ENCODE data around the gene MVB12B. TPM values are rescaled to one million over a fixed set of nuclear protein-coding genes. Genes with fewer than 3 reads are reported as not detected.

MVB12B gene
- total and polyA plus RNA-seq, 2 donors (not counting 1 experiment from before 2014, with no cell fraction given) = 2.5 to 2.6 TPM

DNA sequence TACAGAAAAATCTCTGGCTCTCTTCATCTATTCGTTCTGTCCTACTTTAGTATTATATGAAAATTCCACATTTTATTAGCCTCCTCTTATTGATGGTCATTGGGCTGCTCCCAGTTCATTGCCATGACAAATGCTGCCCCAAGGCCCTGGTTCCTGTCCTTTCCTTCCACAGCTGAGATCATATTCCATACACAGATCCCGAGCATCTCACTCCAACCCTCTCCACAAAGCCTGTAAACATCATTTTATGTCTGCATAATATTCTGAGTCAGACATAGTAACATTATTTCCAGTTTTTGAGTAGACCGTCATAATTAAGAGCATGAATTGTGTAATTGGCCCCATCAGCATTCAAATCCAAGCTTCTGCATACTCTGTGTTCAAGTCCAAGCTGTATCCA lies 86.3 kb downstream of the MVB12B start:
- no peak overlapping the region for H2AFZ ChIP-seq (ENCODE audit: low read length)
- H3K27ac ChIP-seq (ENCODE audit: insufficient read depth, low read length) = no peak overlapping the region
- H3K27me3 ChIP-seq (ENCODE audit: control insufficient read depth, insufficient read depth, low read length) = no peaks in the 10 kb centered on the region
- no peaks in the 10 kb centered on the region for H3K36me3 ChIP-seq (ENCODE audit: control insufficient read depth, insufficient read depth, low read length)
- no peaks in the 10 kb centered on the region for H4K20me1 ChIP-seq (ENCODE audit: control insufficient read depth, extremely low read depth, insufficient read depth, low read length)
- H3K4me1 ChIP-seq (ENCODE audit: control insufficient read depth, extremely low read depth, insufficient read depth, low read length) = no peaks in the 10 kb centered on the region
- DNase-seq (ENCODE audit: low read depth in 2 of 2) = no peak
- no peaks in the 10 kb centered on the region for H3K79me2 ChIP-seq (ENCODE audit: control insufficient read depth, insufficient read depth, low read length)
- no peaks in the 10 kb centered on the region for H3K9me3 ChIP-seq (ENCODE audit: control insufficient read depth, insufficient read depth, low read depth, low read length)
- TF ChIP-seq, protein P1, sequence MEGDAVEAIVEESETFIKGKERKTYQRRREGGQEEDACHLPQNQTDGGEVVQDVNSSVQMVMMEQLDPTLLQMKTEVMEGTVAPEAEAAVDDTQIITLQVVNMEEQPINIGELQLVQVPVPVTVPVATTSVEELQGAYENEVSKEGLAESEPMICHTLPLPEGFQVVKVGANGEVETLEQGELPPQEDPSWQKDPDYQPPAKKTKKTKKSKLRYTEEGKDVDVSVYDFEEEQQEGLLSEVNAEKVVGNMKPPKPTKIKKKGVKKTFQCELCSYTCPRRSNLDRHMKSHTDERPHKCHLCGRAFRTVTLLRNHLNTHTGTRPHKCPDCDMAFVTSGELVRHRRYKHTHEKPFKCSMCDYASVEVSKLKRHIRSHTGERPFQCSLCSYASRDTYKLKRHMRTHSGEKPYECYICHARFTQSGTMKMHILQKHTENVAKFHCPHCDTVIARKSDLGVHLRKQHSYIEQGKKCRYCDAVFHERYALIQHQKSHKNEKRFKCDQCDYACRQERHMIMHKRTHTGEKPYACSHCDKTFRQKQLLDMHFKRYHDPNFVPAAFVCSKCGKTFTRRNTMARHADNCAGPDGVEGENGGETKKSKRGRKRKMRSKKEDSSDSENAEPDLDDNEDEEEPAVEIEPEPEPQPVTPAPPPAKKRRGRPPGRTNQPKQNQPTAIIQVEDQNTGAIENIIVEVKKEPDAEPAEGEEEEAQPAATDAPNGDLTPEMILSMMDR (conservative IDR thresholded peaks at IDR 0.05 in 1 of 2, IDR thresholded peaks at IDR 0.05 in 1 of 2; ENCODE audit: low read depth in 1 of 2, low read length in 2 of 2) = no peak
- no peak for TF ChIP-seq EZH2 (IDR thresholded peaks at IDR 0.05; ENCODE audit: low read length, missing control alignments)
- no peak overlapping the region for H3K9ac ChIP-seq (ENCODE audit: insufficient read depth, low read length)
- H3K4me3 ChIP-seq (replicated peaks in 1 of 4; ENCODE audit: control extremely low read depth in 1 of 4, insufficient read depth in 1 of 4, low read depth in 3 of 4, low read length in 4 of 4) = no peak overlapping the region
- no peak overlapping the region for H3K4me2 ChIP-seq (ENCODE audit: extremely low read depth, insufficient read depth, low read length)

DNA sequence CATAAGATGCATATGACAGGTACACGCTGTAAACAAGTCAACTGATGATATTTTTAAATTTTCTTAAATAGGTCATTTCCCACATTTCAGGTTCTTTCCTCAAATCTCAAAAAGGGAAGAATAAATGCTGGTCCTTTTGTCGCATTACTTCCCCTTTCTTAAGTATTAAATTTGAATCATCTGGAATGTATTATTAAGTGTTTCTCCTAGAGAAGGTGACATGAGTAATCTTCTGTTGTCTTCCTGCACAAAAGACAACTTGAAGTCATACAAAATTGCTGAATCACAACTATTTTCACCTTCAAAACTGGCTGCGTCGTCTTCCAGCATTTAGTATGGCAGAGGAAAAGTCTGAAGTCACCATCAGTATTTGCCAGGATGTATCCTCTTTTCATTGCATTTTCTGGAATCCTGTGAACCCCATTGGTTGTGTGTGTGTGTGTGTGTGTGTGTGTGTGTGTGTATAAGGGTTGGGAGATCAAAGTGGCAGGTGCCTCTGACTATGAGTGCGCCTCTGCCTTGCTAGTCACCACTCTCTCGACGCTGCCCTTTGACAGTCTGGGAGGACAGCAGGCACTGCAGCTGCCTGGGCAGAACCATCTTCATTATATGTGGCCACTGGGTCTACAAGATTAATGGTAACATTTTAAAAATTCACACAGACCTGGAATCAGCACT lies 86.9 kb downstream of the MVB12B start:
- Histone ChIP-seq H3K4me2 (ENCODE audit: extremely low read depth, insufficient read depth, low read length) (no peak overlapping the region), H3K27me3 (ENCODE audit: control insufficient read depth, insufficient read depth, low read length) (no peaks in the 10 kb centered on the region), H4K20me1 (ENCODE audit: control insufficient read depth, extremely low read depth, insufficient read depth, low read length) (no peaks in the 10 kb centered on the region), H3K36me3 (ENCODE audit: control insufficient read depth, insufficient read depth, low read length) (no peaks in the 10 kb centered on the region), H3K9me3 (ENCODE audit: control insufficient read depth, insufficient read depth, low read depth, low read length) (no peaks in the 10 kb centered on the region), H2AFZ (ENCODE audit: low read length) (no peak overlapping the region), H3K27ac (ENCODE audit: insufficient read depth, low read length) (no peak overlapping the region), H3K4me3 (replicated peaks in 1 of 4; ENCODE audit: control extremely low read depth in 1 of 4, insufficient read depth in 1 of 4, low read depth in 3 of 4, low read length in 4 of 4) (no peak overlapping the region), H3K4me1 (ENCODE audit: control insufficient read depth, extremely low read depth, insufficient read depth, low read length) (no peaks in the 10 kb centered on the region), H3K79me2 (ENCODE audit: control insufficient read depth, insufficient read depth, low read length) (no peaks in the 10 kb centered on the region), H3K9ac (ENCODE audit: insufficient read depth, low read length) (no peak overlapping the region)
- DNase-seq (ENCODE audit: low read depth in 2 of 2) = no peak
- TF ChIP-seq EZH2 (IDR thresholded peaks at IDR 0.05; ENCODE audit: low read length, missing control alignments) = no peak
- TF ChIP-seq, protein P1 (conservative IDR thresholded peaks at IDR 0.05 in 1 of 2, IDR thresholded peaks at IDR 0.05 in 1 of 2; ENCODE audit: low read depth in 1 of 2, low read length in 2 of 2) = no peak

DNA sequence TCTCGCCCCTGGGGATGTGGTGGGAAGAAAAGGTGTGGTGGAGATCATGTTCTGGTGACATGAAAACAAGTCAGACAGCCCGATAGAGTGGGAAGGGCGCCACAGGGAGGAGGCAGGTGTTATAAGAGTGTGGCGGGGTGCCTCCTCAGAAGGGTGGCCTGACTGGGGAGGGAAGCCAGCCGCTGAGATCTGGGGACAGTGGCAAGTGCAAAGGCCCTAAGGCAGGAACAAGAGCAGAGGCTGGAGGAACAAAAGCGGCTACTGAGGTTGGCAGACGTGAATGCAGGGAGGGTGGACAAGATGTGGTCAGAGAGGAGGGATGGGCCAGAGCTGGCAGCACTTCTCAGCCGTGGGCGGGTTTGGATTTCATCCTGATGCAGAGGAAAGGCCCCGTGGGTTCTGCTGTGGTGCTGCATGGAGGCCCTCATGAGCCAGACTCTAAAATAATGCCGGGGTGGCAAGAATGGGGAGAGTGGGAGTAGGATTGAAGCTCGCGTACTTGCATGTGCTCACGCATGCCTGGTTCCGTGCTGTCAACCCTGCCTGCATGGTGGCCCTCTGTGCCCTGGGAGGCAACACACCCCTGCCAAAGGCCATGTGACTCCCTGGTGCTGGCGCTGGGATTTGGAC lies 89.2 kb downstream of the MVB12B start:
- H3K9ac ChIP-seq (ENCODE audit: insufficient read depth, low read length) = no peak overlapping the region
- no peaks in the 10 kb centered on the region for H3K9me3 ChIP-seq (ENCODE audit: control insufficient read depth, insufficient read depth, low read depth, low read length)
- H4K20me1 ChIP-seq (ENCODE audit: control insufficient read depth, extremely low read depth, insufficient read depth, low read length) = no peaks in the 10 kb centered on the region
- no peak overlapping the region for H3K27ac ChIP-seq (ENCODE audit: insufficient read depth, low read length)
- no peak for DNase-seq (ENCODE audit: low read depth in 2 of 2)
- H3K4me1 ChIP-seq (ENCODE audit: control insufficient read depth, extremely low read depth, insufficient read depth, low read length) = no peaks in the 10 kb centered on the region
- H3K4me3 ChIP-seq (replicated peaks in 1 of 4; ENCODE audit: control extremely low read depth in 1 of 4, insufficient read depth in 1 of 4, low read depth in 3 of 4, low read length in 4 of 4) = no peak overlapping the region
- no peak for TF ChIP-seq EZH2 (IDR thresholded peaks at IDR 0.05; ENCODE audit: low read length, missing control alignments)
- TF ChIP-seq, protein P1 (conservative IDR thresholded peaks at IDR 0.05 in 1 of 2, IDR thresholded peaks at IDR 0.05 in 1 of 2; ENCODE audit: low read depth in 1 of 2, low read length in 2 of 2) = no peak
- H3K27me3 ChIP-seq (ENCODE audit: control insufficient read depth, insufficient read depth, low read length) = no peaks in the 10 kb centered on the region
- no peaks in the 10 kb centered on the region for H3K79me2 ChIP-seq (ENCODE audit: control insufficient read depth, insufficient read depth, low read length)
- H2AFZ ChIP-seq (ENCODE audit: low read length) = no peak overlapping the region
- H3K36me3 ChIP-seq (ENCODE audit: control insufficient read depth, insufficient read depth, low read length) = no peaks in the 10 kb centered on the region
- no peak overlapping the region for H3K4me2 ChIP-seq (ENCODE audit: extremely low read depth, insufficient read depth, low read length)

Measured in fibroblast of lung (primary cell).